K562 (cell line): Measurements from ENCODE around the gene PLEKHF1. TPM values are rescaled to one million over a fixed set of nuclear protein-coding genes. Genes with fewer than 3 reads are reported as not detected.

Source experiments
- BDP1 ChIP-seq: IDR thresholded peaks from 3 replicates; pipeline ENCODE4 v1.6.1; 2011; ENCODE audit not compliant: insufficient read length, insufficient read depth
- DMBX1 ChIP-seq: fragments of 250-450 bp; sonication (Bioruptor Pico); IDR thresholded peaks from 2 replicates; pipeline ENCODE4 v1.8.0; 2022; ENCODE audit warnings: inconsistent platforms, mild to moderate bottlenecking, moderate library complexity, borderline replicate concordance
- EP300 ChIP-seq: IDR thresholded peaks from 2 replicates; pipeline ENCODE4 v1.6.1; 2012; ENCODE audit warnings: low read length, improper control_type of control experiment
- ETS2 ChIP-seq: IDR thresholded peaks from 2 replicates; pipeline ENCODE4 v1.6.1; 2016; ENCODE audit warnings: borderline replicate concordance, missing genetic modification characterization, mild to moderate bottlenecking, moderate library complexity, missing compliant biosample characterization; ENCODE audit not compliant: poor library complexity, severe bottlenecking
- ETV5 ChIP-seq: sonication (generic); formaldehyde crosslinking; IDR thresholded peaks from 2 replicates; pipeline ENCODE4 v1.4.0; 2020; ENCODE audit warnings: low read depth, mild to moderate bottlenecking, missing genetic modification reagents
- HEY1 ChIP-seq: fragments of 250-450 bp; sonication (Bioruptor Pico); IDR thresholded peaks from 2 replicates; pipeline ENCODE4 v1.5.0; 2020; ENCODE audit warnings: mild to moderate bottlenecking, moderate library complexity, borderline replicate concordance
- HNRNPK ChIP-seq: fragments of 200-400 bp; formaldehyde crosslinking; IDR thresholded peaks from one replicate; pipeline ENCODE4 v1.6.1; 2018; ENCODE audit warnings: mild to moderate bottlenecking, low read depth, low read length; ENCODE audit not compliant: poor library complexity, severe bottlenecking
- ILK ChIP-seq: fragments of 450-650 bp; IDR thresholded peaks from 2 replicates; pipeline ENCODE4 v1.6.1; 2016; ENCODE audit warnings: missing genetic modification characterization, low read depth, mild to moderate bottlenecking, missing compliant biosample characterization, moderate library complexity, borderline replicate concordance
- KAT2B ChIP-seq: IDR thresholded peaks from one replicate; pipeline ENCODE4 v1.6.1; 2012; ENCODE audit warnings: low read depth, mild to moderate bottlenecking, control low read depth, inconsistent platforms, low read length, moderate library complexity
- MECOM ChIP-seq: fragments of 250-450 bp; sonication (Bioruptor Pico); IDR thresholded peaks from 2 replicates; pipeline ENCODE4 v1.8.0; 2022; ENCODE audit warnings: inconsistent platforms
- MNT ChIP-seq, 2 experiments: fragments of 450-650 bp; conservative IDR thresholded peaks; 2 replicates each; pipeline ENCODE4 v1.6.1; 2017; ENCODE audit warnings: mild to moderate bottlenecking in 2 of 2, moderate library complexity in 2 of 2
- MTA3 ChIP-seq: fragments of 450-650 bp; formaldehyde crosslinking; IDR thresholded peaks from 2 replicates; pipeline ENCODE4 v1.6.1; 2017; ENCODE audit warnings: mild to moderate bottlenecking, borderline replicate concordance
- PHB2 ChIP-seq: fragments of 450-650 bp; IDR thresholded peaks from 2 replicates; pipeline ENCODE4 v1.6.1; 2017; ENCODE audit warnings: low read depth
- PHF20 ChIP-seq: fragments of 450-650 bp; IDR thresholded peaks from 2 replicates; pipeline ENCODE4 v1.6.1; 2018; ENCODE audit not compliant: partially characterized antibody
- RAD21 ChIP-seq, 2 experiments: fragments of 250-450 bp in 1 of 2; fragments of 450-650 bp in 1 of 2; sonication (Bioruptor Pico) in 1 of 2; formaldehyde crosslinking in 1 of 2; IDR thresholded peaks in 1 of 2; conservative IDR thresholded peaks in 1 of 2; 2 replicates each; pipeline versions ENCODE4 v1.4.0 to v1.8.0; 2020 to 2022; ENCODE audit warnings: mild to moderate bottlenecking in 2 of 2, moderate library complexity in 1 of 2
- SMARCA5 ChIP-seq: fragments of 450-650 bp; IDR thresholded peaks from 2 replicates; pipeline ENCODE4 v1.6.1; 2016
- ZBTB1 ChIP-seq: sonication (generic); formaldehyde crosslinking; IDR thresholded peaks from 2 replicates; pipeline ENCODE4 v1.8.1; 2023; ENCODE audit warnings: missing genetic modification reagents, low read depth, mild to moderate bottlenecking, borderline replicate concordance
- ZNF12 ChIP-seq: sonication (generic); formaldehyde crosslinking; IDR thresholded peaks from 2 replicates; pipeline ENCODE4 v1.4.0; 2020; ENCODE audit warnings: mild to moderate bottlenecking, missing genetic modification reagents
- ZNF146 ChIP-seq: IDR thresholded peaks from one replicate; pipeline ENCODE4 v1.6.1; 2018; ENCODE audit warnings: missing compliant biosample characterization; ENCODE audit not compliant: unreplicated experiment
- ZNF511 ChIP-seq: sonication (generic); formaldehyde crosslinking; IDR thresholded peaks from 2 replicates; pipeline ENCODE4 v1.8.0; 2022; ENCODE audit warnings: mild to moderate bottlenecking, missing genetic modification reagents
- ZNF655 ChIP-seq: fragments of 250-450 bp; sonication (Bioruptor Pico); IDR thresholded peaks from 2 replicates; pipeline ENCODE4 v1.5.0; 2021
- polyA plus RNA-seq, 8 experiments: library from polyadenylated mRNA; depleted of rRNA in 4 of 8; stranded (reverse) in 5 of 8; unstranded in 3 of 8; fragments of >200 nt; fragmentation: Nextera tagmentation in 2 of 8; fragmentation: Illumina TruSeq in 1 of 8; extraction: Ambion mirVana in 2 of 8; extraction: Trizol in 1 of 8; gene quantifications; 2 replicates each; pipeline versions ENCODE4 v1.2.1 to v1.2.3, GENCODE V29; 2011 to 2014; ENCODE audit warnings: inconsistent platforms in 1 of 8, missing spikeins in 1 of 8
- total RNA-seq, 7 experiments: library from RNA; depleted of rRNA in 6 of 7; stranded (reverse); fragments of >200 nt in 6 of 7; fragmentation: Illumina TruSeq in 2 of 7; extraction: Trizol in 2 of 7; gene quantifications; 2 replicates each; pipeline versions ENCODE4 v1.2.1 to v1.2.3, GENCODE V29; 2011 to 2021; ENCODE audit warnings: low replicate concordance in 1 of 7
- TF ChIP-seq, protein P1 (sequence below): fragments of 450-650 bp; IDR thresholded peaks from 2 replicates; pipeline ENCODE4 v1.6.1; 2018; ENCODE audit not compliant: partially characterized antibody

PLEKHF1 gene
- total and polyA plus RNA-seq, 9 of the 15 experiments (the other 6 are each of a cell fraction or from before 2014, with no cell fraction given): 0.07 to 13.4 (median 3.9) TPM; not detected in 1

GRCh38 chr19:29690842-29691241 is 25.6 kb downstream of the PLEKHF1 start (continued):
- TF ChIP-seq MTA3 (0 out of 2 replicates have a peak, but pooled peaks have one; percentile 57), ETV5 (CRISPR knock-in tag) (no peak), ILK (tag) (no peak), RAD21 (CRISPR knock-in tag; conservative IDR thresholded peaks at IDR 0.05 in 1 of 2, IDR thresholded peaks at IDR 0.05 in 1 of 2) (peak; percentile 97 to 99), PHB2 (no peak), ZNF511 (no peak), MECOM (CRISPR knock-in tag) (peak; percentile 54), ZBTB1 (no peak), MNT (conservative IDR thresholded peaks at IDR 0.05) (0 out of 4 replicates have a peak, but pooled peaks of 1 of the 2 experiments have one; percentile 40), EP300 (peak; percentile 57; the same call in 1 of the 2 replicates), PHF20 (no peak), KAT2B (no peak), BDP1 (no peak), ZNF12 (CRISPR knock-in tag) (no peak), HNRNPK (no peak), ZNF655 (no peak), HEY1 (CRISPR knock-in tag) (no peak), DMBX1 (CRISPR knock-in tag) (peak; percentile 77; the same call in 1 of the 2 replicates), SMARCA5 (no peak), ZNF146 (CRISPR knock-in tag) (no peak), ETS2 (tag) (no peak)
- TF ChIP-seq, protein P1, sequence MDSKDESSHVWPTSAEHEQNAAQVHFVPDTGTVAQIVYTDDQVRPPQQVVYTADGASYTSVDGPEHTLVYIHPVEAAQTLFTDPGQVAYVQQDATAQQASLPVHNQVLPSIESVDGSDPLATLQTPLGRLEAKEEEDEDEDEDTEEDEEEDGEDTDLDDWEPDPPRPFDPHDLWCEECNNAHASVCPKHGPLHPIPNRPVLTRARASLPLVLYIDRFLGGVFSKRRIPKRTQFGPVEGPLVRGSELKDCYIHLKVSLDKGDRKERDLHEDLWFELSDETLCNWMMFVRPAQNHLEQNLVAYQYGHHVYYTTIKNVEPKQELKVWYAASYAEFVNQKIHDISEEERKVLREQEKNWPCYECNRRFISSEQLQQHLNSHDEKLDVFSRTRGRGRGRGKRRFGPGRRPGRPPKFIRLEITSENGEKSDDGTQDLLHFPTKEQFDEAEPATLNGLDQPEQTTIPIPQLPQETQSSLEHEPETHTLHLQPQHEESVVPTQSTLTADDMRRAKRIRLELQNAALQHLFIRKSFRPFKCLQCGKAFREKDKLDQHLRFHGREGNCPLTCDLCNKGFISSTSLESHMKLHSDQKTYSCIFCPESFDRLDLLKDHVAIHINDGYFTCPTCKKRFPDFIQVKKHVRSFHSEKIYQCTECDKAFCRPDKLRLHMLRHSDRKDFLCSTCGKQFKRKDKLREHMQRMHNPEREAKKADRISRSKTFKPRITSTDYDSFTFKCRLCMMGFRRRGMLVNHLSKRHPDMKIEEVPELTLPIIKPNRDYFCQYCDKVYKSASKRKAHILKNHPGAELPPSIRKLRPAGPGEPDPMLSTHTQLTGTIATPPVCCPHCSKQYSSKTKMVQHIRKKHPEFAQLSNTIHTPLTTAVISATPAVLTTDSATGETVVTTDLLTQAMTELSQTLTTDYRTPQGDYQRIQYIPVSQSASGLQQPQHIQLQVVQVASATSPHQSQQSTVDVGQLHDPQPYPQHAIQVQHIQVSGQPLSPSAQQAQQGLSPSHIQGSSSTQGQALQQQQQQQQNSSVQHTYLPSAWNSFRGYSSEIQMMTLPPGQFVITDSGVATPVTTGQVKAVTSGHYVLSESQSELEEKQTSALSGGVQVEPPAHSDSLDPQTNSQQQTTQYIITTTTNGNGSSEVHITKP: no peak
